IPS-NIHi7 (cell line): Measurements from ENCODE around the gene GAREM2.

Experiments
- DNase-seq: peaks from one replicate; pipeline ENCODE4 v3.0.0; 2012; ENCODE audit warnings: mixed read lengths; ENCODE audit errors: extremely low spot score

Gene GAREM2

GRCh38 chr2:26237868-26238267 is 65.0 kb downstream of the GAREM2 start:
- DNase-seq = no peak

- DNase-seq = no peak
These were observed 65.5 kb downstream of the GAREM2 start for GRCh38 chr2:26238311-26238958.
